Glomerular endothelial cell (primary cell): Measurements from ENCODE around the gene LIMS2. TPM values are rescaled to one million over a fixed set of nuclear protein-coding genes. Genes with fewer than 3 reads are reported as not detected.

Experiments
- DNase-seq: peaks from one replicate; pipeline ENCODE4 v3.0.0-alpha.2; 2011; ENCODE audit warnings: low read depth, low spot score; ENCODE audit errors: extremely low read depth
- total RNA-seq: library from RNA; depleted of rRNA; stranded (reverse); fragments of >200 nt; gene quantifications from 2 replicates; pipeline ENCODE4 v1.2.3, GENCODE V29; 2015

LIMS2 gene
- total RNA-seq, 1 donor from 2014 or later, result 15.6 TPM

DNA sequence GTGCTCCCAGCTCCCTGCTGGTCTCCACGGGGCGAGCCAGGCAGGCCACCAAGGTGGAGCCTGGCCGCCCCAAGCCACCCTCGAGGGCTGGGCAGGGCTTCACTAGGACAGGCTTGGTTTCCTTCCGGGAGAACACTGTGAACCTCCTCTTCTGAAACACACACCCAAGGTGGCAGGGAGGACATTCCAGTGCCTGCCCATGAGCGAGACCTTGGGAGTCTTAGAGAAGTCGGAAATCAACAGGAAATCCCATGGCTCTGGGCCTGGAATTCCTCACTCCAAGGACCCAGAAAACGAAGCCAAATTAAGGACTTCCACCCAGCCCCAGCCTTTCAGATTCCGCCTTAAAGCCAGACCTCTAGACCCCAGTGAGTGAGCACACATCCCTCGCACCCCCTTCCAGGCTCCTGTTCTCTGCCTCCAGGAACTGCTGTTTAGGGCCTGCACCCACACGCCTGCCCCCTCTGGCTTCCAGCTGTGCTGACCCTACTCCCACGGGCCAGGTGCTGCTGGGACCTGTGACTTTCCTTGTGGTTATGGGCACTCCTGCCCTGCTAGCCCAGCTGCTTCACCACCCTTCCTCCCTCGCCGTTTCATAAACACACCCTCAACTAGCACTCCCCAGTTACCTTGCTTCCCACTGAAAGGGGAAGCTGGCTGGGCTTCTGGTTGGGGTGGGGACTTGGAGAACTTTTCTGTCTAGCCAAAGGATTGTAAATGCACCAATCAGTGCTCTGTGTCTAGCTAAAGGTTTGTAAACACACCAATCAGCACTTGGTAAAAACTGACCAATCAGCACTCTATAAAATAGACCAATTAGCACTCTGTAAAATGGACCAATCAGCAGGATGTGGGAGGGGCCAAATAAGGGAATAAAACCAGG lies 15.7 kb downstream of the LIMS2 start:
- peak; percentile 76 for DNase-seq

DNA sequence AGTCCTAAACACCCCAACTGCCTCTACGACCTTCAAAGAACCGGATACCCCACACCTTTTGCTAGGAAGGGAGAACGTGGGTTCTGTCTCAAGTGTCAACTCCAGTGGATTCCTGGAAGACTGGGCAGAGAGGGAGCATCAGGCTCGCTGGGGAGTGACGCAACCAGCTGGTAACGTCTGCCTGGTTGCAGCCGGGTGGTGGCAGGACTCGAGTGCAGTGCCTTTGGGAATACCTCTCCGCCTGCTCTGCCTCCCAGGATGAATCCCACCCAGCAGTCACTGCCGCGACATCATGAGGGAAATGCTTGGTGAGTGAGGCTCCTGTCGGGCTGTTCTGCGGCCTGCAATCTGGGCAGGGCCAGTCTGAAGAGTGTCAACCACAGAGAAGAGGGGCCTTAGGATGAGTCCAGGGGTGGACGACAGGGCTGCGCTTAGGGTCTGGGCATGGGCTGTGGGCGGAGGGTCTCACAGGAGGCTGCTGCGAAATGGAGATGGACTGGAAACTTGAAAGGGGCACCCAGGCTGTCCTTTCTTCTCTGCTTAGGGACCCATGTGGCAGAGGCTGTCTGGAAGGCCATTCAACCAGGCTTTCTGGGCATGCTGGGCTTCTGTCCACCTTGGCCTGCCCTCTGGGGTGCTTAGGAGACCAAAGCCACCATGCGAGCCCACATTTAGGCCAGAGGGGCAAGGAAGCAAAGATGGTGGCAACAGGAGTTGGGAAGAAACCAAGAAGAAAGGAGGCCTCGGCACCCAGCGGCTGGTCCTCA lies 16.5 kb downstream of the LIMS2 start:
- DNase-seq, result no peak

DNA sequence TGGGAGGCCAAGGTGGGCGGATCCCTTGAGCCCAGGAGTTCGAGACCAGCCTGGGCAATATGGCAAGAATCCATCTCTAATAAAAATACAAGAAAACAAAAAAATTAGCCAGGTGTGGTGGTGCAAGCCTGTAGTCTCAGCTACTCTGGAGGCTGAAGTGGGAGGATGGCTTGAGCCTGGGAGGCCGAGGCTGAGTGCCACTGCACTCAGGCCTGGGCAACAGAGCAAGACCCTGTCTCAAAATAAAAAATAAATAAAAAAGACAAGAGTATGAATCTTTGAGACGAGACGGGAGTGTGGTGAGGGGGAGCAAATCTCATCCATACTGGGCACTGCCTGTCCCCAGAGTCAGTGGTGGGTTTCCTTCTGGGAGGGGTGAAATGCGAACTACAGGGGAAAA lies 17.2 kb downstream of the LIMS2 start:
- no peak for DNase-seq

DNA sequence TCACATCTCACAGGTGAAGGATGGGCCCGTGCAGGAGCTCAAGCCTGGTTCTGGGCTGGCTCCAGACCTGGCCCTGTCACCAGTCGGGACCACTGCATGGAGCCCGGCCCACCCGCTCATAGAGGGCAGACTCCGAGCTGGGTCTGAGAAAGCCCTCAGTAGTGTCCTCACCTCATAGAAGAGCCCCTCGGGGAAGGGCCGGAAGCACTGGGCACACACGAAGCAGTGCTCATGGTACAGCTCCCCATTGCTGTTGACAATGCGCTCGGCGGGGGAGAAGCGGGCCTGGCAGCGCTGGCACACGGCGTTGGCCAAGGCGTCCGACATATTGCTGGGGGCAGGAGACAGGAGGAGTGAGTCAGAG lies 18.1 kb downstream of the LIMS2 start:
- DNase-seq, result no peak

DNA sequence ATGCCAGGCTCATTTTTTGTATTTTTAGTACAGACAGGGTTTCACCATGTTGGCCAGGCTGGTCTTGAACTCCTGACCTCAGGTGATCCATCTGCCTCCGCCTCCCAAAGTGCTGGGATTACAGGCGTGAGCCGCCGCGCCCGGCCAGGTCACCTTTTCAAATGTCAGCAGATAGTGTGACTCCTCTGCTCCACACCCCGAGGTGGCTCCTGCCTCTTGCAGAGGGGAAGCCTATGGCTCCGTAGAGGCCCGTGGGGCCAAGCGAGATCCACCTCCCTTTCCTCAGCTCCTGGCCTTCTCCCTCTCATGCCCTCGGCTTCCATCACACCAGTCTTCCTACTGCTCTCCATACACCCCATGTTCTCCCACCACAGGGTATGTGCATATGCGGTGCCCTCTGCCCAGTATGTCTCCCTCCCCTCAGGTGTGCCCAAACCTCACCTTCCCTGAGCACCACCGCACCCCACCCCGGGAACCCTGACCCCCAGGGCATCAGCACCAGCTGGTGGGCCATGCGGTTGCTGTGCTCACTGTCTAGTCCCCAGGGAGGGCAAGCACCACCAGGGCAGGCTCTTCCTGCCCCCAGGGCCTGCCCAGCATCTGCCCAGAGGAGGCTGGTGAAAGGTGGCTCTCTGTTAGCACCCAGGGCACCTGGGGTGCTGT lies 18.6 kb downstream of the LIMS2 start:
- no peak for DNase-seq

DNA sequence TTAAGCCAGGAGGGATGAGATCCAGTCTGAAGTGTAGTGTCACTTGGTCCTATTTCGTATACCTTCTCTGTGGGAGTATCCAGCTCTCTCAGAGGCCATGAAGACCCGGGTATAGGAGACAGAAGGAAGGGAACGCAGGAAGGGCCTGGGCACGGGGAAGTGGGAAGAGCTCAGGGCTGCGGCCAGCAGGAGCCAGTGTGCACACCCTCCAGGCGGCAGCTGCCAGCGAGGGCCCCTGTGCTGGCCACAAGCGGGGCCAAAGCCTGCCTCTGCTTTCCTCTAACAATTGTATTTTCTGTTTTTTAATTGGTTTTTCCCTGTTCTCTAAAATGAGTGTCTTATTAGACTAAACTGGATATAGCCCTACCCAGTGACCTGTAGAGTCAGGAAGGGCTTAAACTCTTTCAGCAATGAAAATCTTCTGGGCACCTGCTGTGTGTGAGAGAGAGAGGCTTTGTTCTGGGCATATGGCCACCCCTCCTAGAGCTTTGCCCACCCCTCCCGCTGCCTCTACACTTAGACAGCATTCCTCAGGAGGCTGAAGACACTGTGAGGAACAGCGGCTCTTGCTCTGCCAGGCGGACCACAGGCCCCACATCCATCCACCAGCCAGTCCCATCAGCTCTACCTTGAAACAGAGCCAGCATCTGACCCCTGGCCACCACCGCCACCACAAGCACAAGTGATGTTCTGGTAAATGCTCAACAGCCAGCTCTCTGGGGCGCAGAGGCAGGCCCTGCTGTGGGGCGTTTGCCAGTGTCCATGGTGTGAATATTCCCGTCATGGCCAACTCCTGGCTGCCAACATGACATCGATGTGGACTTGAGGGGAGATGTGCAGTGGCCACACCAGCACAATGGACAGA lies 19.9 kb downstream of the LIMS2 start:
- DNase-seq, result no peak

DNA sequence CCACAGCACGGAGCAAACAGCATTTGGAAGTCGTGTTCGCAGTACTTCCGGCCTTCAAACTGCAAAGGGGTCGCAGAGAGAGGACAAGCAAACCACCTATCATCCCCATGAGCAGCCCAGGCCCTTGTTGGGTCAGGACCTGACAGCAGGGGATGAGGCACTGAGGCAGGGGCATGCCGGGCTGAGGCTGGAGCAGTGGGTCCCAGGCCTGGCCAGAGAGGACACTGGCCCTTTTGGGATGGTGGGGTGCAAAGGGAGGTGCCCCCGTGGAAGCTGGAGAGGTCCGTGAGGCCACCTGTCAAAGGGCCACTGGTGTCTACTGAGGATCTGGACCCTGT lies 20.5 kb downstream of the LIMS2 start:
- DNase-seq, result no peak

DNA sequence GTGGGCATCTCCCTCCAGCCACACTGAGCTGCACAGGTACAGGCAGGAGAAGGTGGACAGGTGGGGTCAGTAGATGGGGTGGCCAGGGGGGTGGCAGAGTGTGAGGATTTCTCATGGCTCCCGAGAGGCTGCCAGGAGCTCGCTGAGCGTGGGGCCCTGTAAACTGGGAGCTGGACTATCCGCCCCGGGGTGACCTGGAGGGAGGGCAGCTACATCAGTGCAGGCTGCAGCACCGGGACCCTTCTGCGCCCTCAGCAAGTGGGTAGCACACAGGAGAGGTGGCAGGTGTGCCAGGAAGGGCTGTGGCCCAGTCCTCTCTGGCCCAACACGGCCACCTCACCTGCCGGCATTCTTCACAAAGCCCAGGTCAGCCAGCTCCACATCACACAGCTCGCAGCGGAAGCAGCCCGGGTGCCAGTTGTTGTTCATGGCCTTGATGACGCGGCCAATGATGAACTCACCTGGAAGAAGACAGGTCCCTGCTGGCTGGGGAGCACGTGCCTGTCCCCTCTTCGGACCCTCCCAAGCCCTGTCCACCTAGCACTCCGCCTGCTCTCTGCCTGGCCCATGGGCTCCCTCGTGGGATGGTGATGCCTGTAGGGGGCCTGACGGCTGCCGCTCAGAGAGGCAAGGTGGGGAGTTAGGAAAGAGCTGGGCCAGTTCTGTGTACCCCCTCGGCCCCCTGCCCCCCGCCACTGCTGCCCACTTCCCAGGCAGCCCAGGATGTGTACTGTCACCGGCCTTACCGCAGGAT lies 21.1 kb downstream of the LIMS2 start:
- DNase-seq, result no peak

DNA sequence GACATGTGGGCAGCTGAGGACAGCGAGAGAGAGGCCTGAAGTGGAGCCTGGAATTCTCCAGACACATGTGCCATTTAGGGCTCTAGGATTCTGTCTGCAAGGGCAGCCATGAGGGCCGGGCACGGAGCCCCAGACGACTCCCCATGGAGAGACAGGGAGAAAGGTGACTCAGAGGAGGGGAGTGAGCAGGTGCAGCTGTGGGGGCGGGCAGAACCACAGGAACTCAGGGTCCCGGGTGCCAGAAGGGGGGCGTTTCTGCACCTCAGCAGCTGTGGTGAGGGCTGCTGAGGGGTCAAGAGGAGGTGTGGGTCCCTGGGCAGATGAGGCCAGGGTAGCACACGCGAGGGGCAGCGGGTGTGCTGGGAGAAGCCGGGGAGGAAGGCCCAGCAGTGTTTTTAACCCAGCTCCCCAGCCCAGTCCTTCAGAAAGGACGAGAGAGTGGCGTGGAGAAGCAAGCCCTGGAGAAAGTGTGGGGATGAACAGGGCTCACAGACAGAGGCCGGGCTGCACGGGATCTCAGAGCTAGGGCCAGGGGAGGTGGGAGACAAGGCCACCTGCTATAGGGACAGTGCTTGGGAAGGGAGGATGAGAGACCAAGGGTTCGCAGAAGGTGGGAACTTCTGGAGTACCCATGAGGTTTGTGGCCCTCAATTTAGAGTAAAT lies 21.8 kb downstream of the LIMS2 start:
- no peak for DNase-seq

DNA sequence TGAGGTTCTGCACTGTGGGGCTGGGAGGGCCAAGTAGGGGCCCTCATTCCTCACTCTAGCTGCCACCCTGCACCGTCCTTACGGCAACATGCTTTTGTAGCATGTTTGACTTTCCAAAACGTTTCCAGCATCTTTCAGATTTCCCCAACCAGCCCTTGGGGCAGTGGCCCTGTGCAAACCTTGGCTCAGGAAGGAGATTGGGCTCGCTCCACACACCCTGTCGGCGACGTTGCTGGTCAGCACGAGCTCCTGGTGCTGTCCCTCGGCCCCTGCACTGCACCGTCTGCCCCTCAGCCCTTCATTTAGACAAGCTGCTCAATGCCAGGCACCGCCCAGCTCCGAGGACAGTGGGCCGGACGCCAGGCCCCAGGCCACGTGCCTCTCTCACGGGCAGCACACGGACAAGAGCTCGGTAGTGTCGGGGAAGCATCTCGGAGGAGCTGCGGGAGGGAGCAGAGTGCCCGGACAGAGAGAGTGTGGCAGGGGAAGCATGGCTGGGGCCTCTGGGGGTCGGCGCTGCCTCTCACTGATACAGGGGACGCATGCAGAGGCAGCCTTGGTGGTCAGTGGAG lies 22.5 kb downstream of the LIMS2 start:
- DNase-seq, result no peak

DNA sequence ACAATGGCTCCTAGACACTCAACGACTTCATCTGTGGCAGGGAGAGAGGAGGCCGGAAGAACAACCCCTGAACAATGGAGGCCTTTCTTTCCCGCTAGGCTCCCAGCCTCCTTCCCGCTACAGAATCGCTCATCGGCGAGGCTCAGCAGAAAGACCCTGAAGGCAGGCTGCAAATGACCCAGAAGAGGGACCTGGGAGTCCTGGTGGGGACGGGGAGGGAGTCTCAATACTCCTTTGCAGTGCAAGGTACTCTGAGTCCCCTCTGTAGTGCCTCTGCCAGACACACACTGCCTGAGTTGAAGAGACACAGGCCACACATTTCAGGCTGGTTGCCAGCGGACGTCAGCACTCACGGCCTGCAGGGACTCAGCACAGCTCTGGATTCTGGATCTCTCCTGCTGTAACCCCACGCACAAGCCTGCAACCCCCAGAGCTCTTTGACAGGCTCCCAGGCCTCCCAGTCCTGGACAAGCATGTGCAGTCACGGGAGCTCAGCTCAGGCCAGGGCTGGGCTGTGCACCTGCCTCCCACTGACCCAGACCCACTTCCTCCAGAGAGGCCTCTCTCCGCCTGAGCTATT lies 23.3 kb downstream of the LIMS2 start:
- DNase-seq, result no peak

DNA sequence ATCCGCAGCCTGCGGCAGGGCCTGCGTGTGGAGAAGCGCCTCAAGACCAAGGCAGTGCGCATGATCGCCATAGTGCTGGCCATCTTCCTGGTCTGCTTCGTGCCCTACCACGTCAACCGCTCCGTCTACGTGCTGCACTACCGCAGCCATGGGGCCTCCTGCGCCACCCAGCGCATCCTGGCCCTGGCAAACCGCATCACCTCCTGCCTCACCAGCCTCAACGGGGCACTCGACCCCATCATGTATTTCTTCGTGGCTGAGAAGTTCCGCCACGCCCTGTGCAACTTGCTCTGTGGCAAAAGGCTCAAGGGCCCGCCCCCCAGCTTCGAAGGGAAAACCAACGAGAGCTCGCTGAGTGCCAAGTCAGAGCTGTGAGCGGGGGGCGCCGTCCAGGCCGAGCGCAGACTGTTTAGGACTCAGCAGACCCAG lies 23.9 kb downstream of the LIMS2 start:
- DNase-seq, result no peak

DNA sequence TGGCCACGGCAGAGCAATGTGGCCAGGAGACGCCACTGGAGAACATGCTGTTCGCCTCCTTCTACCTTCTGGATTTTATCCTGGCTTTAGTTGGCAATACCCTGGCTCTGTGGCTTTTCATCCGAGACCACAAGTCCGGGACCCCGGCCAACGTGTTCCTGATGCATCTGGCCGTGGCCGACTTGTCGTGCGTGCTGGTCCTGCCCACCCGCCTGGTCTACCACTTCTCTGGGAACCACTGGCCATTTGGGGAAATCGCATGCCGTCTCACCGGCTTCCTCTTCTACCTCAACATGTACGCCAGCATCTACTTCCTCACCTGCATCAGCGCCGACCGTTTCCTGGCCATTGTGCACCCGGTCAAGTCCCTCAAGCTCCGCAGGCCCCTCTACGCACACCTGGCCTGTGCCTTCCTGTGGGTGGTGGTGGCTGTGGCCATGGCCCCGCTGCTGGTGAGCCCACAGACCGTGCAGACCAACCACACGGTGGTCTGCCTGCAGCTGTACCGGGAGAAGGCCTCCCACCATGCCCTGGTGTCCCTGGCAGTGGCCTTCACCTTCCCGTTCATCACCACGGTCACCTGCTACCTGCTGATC lies 24.4 kb downstream of the LIMS2 start:
- DNase-seq, result no peak

DNA sequence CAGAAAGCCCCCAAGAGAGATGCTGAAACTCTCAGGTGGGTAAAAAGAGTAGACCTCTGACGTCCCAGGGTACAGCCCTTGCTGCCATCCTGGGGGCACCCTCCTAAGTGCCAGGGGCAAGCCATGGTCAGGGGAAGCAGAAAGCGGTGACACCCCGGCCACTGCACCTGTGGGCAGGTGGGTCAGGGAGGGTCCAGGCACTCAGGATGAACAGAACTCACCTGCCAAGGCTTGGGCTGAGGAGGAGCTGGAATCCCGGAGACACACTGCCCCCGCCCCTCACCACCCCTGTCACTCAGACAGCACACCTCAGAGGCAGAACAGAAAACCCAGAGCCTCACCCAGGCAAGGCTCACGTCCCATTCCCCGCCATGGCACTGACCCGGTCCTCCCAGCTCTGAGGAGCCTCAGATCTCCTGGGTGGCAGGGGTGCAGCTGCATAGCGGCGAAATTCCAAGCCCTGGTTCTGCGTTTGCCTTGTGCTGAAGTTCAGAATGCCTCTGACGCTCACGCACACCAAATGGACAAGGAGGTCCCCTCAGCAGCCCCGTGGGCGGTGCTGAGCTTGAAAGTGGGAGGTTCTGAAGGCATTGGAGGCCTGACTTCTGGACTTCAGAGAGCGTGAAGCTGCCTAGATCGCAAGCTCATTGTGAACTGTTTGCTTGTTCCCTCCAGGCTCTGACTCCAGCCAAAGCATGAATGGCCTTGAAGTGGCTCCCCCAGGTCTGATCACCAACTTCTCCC lies 25.1 kb downstream of the LIMS2 start:
- no peak for DNase-seq

DNA sequence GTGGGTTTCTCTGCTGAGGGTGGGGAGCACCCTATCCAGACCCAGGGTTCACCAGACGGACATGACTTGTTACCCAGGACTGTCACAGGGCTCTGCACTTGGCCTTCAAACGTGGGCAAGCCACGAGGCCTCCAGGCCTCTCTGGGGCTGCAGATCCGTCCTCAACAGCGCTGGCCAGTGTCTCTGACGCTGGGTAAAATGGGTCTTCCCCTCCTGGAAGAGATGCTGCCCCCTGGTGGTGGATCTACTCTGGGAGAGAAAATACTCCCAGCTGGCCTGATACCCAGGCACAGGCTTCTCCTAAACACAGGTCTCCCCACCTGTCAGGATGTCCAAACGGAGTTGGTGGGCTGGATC lies 25.7 kb downstream of the LIMS2 start:
- DNase-seq, result peak; percentile 65

DNA sequence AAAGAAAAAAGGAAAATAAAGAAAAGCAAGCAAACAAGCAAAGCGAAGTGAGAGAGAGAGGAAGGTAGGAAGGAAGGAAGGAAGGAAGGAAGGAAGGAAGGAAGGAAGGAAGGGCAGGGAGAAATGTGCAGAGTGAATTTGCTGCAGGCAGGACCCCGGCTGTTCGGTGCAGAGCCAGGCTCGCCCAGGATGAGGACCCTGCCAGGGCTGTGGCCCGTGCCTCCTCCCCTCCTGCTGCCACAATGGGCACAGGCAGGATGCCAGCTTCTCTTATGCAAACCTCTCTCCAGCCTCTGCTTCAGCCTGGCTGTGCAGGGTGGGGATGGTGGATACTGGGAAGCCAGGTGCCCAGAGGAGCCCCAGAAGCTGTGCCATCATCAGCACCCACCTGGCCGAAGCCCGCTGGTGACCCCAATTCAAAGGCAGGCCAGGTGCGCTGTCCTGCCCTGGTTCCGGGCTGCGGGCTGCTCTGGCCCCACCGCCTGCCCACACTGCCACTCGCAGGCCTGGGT lies 26.2 kb downstream of the LIMS2 start:
- no peak for DNase-seq

DNA sequence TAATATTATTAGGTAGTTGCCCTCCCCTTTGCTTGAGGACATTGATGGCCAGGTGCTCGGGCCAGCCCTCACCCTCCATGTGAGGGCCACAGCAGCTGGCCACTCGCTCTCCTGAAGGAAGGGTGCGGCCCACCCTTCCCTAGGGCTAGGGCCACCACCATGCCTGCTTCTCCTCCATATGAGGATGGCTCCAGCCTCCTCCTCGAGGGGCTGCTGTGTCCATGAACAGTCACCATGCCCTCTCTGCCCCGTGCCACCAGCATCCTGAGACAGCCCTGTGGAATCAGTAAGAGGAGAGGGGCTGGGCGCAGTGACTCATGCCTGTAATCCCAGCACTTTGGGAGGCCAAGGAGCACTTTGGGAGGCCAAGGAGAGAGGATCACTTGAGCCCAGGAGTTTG lies 27.0 kb downstream of the LIMS2 start:
- DNase-seq, result no peak
